K562 (cell line): ENCODE data around the gene DPH7. TPM values are rescaled to one million over a fixed set of nuclear protein-coding genes. Genes with fewer than 3 reads are reported as not detected.

ENCODE experiments used
- DPF2 ChIP-seq: fragments of 450-650 bp; IDR thresholded peaks from 2 replicates; pipeline ENCODE4 v1.6.1; 2016
- ETV6 ChIP-seq, 3 experiments: fragments of 150-350 bp in 1 of 3; sonication (generic) in 1 of 3; formaldehyde crosslinking in 1 of 3; IDR thresholded peaks; 2 replicates each; pipeline versions ENCODE4 v1.6.1 to v1.8.0; 2014 to 2022; ENCODE audit warnings: borderline replicate concordance in 2 of 3, low read depth in 2 of 3, antibody characterized with exemption in 1 of 3, low read length in 1 of 3, mild to moderate bottlenecking in 1 of 3, missing genetic modification reagents in 1 of 3
- GABPA ChIP-seq: fragments of 200-800 bp; sonication (Bioruptor generic); conservative IDR thresholded peaks from 2 replicates; pipeline ENCODE4 v1.6.1; 2016; ENCODE audit warnings: low read depth, missing genetic modification characterization, missing compliant biosample characterization
- GTF2A2 ChIP-seq: IDR thresholded peaks from 2 replicates; pipeline ENCODE4 v1.6.1; 2016; ENCODE audit warnings: mild to moderate bottlenecking, missing genetic modification characterization, missing compliant biosample characterization
- KAT8 ChIP-seq: fragments of 450-650 bp; IDR thresholded peaks from 2 replicates; pipeline ENCODE4 v1.6.1; 2016; ENCODE audit warnings: low read depth, mild to moderate bottlenecking
- MEF2D ChIP-seq: conservative IDR thresholded peaks from 2 replicates; pipeline ENCODE4 v1.6.1; 2016; ENCODE audit warnings: low read depth, missing genetic modification characterization, missing compliant biosample characterization
- MIER1 ChIP-seq: fragments of 450-650 bp; IDR thresholded peaks from 2 replicates; pipeline ENCODE4 v1.6.1; 2016; ENCODE audit warnings: antibody characterized with exemption, mild to moderate bottlenecking, low read depth
- NCOA2 ChIP-seq, 2 experiments: fragments of 450-650 bp; IDR thresholded peaks; 2 replicates each; pipeline ENCODE4 v1.6.1; 2018; ENCODE audit warnings: mild to moderate bottlenecking in 2 of 2, moderate library complexity in 1 of 2; ENCODE audit not compliant: partially characterized antibody in 2 of 2
- NR2F6 ChIP-seq: fragments of 450-650 bp; formaldehyde crosslinking; IDR thresholded peaks from 2 replicates; pipeline ENCODE4 v1.4.0; 2020; ENCODE audit warnings: mild to moderate bottlenecking
- PCBP1 ChIP-seq: fragments of 200-400 bp; formaldehyde crosslinking; IDR thresholded peaks from 2 replicates; pipeline ENCODE4 v1.6.1; 2018; ENCODE audit warnings: mild to moderate bottlenecking, low read depth, low read length; ENCODE audit not compliant: poor library complexity, severe bottlenecking
- PHF8 ChIP-seq: fragments of 200-600 bp; sonication (generic); IDR thresholded peaks from 2 replicates; pipeline ENCODE4 v1.6.1; 2012; ENCODE audit warnings: mixed run types, mild to moderate bottlenecking, inconsistent platforms, low read length, moderate library complexity, borderline replicate concordance
- RFX1 ChIP-seq: fragments of 450-650 bp; IDR thresholded peaks from 2 replicates; pipeline ENCODE4 v1.6.1; 2016; ENCODE audit warnings: mild to moderate bottlenecking, moderate library complexity
- SOX6 ChIP-seq: fragments of 450-650 bp; IDR thresholded peaks from 2 replicates; pipeline ENCODE4 v1.6.1; 2014; ENCODE audit warnings: mild to moderate bottlenecking
- THRAP3 ChIP-seq: fragments of 450-650 bp; IDR thresholded peaks from 2 replicates; pipeline ENCODE4 v1.6.1; 2016; ENCODE audit warnings: mild to moderate bottlenecking, inconsistent platforms, borderline replicate concordance
- ZNF217 ChIP-seq: sonication (generic); formaldehyde crosslinking; IDR thresholded peaks from 2 replicates; pipeline ENCODE4 v1.8.0; 2022; ENCODE audit warnings: mild to moderate bottlenecking, missing genetic modification reagents
- ZNF444 ChIP-seq: fragments of 250-450 bp; sonication (Bioruptor Pico); IDR thresholded peaks from 2 replicates; pipeline ENCODE4 v1.4.0; 2020; ENCODE audit warnings: mild to moderate bottlenecking, moderate library complexity
- polyA plus RNA-seq, 8 experiments: library from polyadenylated mRNA; depleted of rRNA in 4 of 8; stranded (reverse) in 5 of 8; unstranded in 3 of 8; fragments of >200 nt; fragmentation: Nextera tagmentation in 2 of 8; fragmentation: Illumina TruSeq in 1 of 8; extraction: Ambion mirVana in 2 of 8; extraction: Trizol in 1 of 8; gene quantifications; 2 replicates each; pipeline versions ENCODE4 v1.2.1 to v1.2.3, GENCODE V29; 2011 to 2014; ENCODE audit warnings: inconsistent platforms in 1 of 8, missing spikeins in 1 of 8
- total RNA-seq, 7 experiments: library from RNA; depleted of rRNA in 6 of 7; stranded (reverse); fragments of >200 nt in 6 of 7; fragmentation: Illumina TruSeq in 2 of 7; extraction: Trizol in 2 of 7; gene quantifications; 2 replicates each; pipeline versions ENCODE4 v1.2.1 to v1.2.3, GENCODE V29; 2011 to 2021; ENCODE audit warnings: low replicate concordance in 1 of 7
- TF ChIP-seq, protein P1 (sequence below), 3 experiments: fragments of 200-800 bp in 1 of 3; fragments of 250-450 bp in 1 of 3; fragments of 450-650 bp in 1 of 3; sonication (Bioruptor Pico) in 1 of 3; sonication (Bioruptor generic) in 1 of 3; formaldehyde crosslinking in 1 of 3; IDR thresholded peaks; 2 replicates each; pipeline versions ENCODE4 v1.6.1 to v1.8.0; 2016 to 2022; ENCODE audit warnings: mild to moderate bottlenecking in 2 of 3, missing genetic modification characterization in 2 of 3, missing compliant biosample characterization in 1 of 3, moderate library complexity in 1 of 3
- TF ChIP-seq, protein P2 (sequence below), 2 experiments: fragments of 200-800 bp in 1 of 2; sonication (Bioruptor generic) in 1 of 2; sonication (generic) in 1 of 2; formaldehyde crosslinking in 1 of 2; IDR thresholded peaks in 1 of 2; conservative IDR thresholded peaks in 1 of 2; 2 replicates each; pipeline versions ENCODE4 v1.5.0 to v1.6.1; 2016 to 2020; ENCODE audit warnings: missing compliant biosample characterization in 1 of 2, missing genetic modification characterization in 1 of 2, missing genetic modification reagents in 1 of 2
- TF ChIP-seq, protein P3 (sequence below): fragments of 250-450 bp; sonication (Bioruptor Pico); IDR thresholded peaks from 2 replicates; pipeline ENCODE4 v1.4.0; 2020; ENCODE audit warnings: mild to moderate bottlenecking
- TF ChIP-seq, protein P4 (sequence below): sonication (generic); formaldehyde crosslinking; IDR thresholded peaks from 2 replicates; pipeline ENCODE4 v1.9.0; 2022; ENCODE audit warnings: mild to moderate bottlenecking, missing genetic modification reagents

The DPH7 gene
- total and polyA plus RNA-seq, 9 of the 15 experiments (the other 6 are each of a cell fraction or from before 2014, with no cell fraction given), result 13.9 to 68.6 (median 41.3) TPM

DNA sequence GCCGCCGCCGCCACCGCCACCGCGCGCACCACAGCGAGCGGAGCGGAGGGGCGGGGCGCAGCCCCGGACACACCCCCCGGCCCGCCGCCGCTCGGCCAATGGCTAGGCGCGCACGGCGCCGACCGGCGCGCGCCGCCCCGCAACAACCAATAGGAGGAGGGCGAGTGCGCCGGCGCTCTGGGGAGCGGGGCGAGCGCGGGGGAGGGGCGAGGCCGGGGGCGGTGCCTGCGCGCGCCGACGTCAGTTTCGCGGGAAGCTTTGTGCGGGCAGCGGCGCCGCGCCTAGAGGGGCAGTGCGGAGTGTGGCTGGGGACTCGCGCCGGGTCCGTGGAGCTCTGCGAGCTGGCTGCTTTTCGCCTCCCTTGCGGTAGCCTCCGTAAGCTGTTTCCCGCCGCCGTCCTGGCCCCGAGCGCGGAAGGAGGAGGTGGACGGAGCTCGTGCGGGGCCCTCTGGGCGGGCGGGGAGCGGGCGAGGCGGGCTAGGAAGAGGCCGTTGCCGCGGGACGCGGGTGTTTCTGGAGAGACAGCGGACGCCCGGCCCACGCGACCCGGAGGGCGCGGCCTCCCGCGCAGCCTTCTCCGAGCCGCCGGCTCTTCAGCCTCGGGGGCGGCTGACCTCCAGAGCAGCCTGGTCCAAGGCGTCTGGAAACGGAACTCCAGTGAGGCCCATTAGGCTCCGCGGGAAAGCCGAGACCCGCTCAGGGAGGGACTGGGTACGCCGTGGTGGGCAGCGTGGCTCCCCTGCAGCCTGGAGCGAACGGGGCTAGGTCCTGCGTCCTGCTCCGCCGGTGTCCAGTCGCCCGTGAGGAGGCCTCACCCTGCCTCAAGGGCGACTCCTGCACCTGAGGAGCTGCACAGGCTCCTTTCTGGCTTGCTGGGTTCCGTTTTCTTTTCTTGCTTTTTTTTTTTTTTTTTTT, 12.0 kb upstream of the DPH7 start, which contains the start of gene ZMYND19 (continued):
- TF ChIP-seq, protein P1, sequence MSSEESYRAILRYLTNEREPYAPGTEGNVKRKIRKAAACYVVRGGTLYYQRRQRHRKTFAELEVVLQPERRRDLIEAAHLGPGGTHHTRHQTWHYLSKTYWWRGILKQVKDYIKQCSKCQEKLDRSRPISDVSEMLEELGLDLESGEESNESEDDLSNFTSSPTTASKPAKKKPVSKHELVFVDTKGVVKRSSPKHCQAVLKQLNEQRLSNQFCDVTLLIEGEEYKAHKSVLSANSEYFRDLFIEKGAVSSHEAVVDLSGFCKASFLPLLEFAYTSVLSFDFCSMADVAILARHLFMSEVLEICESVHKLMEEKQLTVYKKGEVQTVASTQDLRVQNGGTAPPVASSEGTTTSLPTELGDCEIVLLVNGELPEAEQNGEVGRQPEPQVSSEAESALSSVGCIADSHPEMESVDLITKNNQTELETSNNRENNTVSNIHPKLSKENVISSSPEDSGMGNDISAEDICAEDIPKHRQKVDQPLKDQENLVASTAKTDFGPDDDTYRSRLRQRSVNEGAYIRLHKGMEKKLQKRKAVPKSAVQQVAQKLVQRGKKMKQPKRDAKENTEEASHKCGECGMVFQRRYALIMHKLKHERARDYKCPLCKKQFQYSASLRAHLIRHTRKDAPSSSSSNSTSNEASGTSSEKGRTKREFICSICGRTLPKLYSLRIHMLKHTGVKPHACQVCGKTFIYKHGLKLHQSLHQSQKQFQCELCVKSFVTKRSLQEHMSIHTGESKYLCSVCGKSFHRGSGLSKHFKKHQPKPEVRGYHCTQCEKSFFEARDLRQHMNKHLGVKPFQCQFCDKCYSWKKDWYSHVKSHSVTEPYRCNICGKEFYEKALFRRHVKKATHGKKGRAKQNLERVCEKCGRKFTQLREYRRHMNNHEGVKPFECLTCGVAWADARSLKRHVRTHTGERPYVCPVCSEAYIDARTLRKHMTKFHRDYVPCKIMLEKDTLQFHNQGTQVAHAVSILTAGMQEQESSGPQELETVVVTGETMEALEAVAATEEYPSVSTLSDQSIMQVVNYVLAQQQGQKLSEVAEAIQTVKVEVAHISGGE (CRISPR knock-in tag; IDR thresholded peaks at IDR 0.05), result no peak
- TF ChIP-seq PHF8, result peak; percentile 75; the same call in 1 of the 2 replicates
- no peak for TF ChIP-seq THRAP3
- no peak; the same call in 1 of the 2 replicates for TF ChIP-seq MIER1
- TF ChIP-seq GTF2A2 (tag), result no peak
- TF ChIP-seq ZNF444 (CRISPR knock-in tag), result no peak
- no peak for TF ChIP-seq DPF2
- TF ChIP-seq GABPA (tag), result no peak
- TF ChIP-seq ZNF217 (CRISPR knock-in tag), result no peak
- TF ChIP-seq NR2F6 (CRISPR knock-in tag), result no peak
- TF ChIP-seq, protein P2, sequence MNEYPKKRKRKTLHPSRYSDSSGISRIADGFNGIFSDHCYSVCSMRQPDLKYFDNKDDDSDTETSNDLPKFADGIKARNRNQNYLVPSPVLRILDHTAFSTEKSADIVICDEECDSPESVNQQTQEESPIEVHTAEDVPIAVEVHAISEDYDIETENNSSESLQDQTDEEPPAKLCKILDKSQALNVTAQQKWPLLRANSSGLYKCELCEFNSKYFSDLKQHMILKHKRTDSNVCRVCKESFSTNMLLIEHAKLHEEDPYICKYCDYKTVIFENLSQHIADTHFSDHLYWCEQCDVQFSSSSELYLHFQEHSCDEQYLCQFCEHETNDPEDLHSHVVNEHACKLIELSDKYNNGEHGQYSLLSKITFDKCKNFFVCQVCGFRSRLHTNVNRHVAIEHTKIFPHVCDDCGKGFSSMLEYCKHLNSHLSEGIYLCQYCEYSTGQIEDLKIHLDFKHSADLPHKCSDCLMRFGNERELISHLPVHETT (CRISPR knock-in tag; conservative IDR thresholded peaks at IDR 0.05 in 1 of 2, IDR thresholded peaks at IDR 0.05 in 1 of 2), result no peak
- TF ChIP-seq SOX6, result no peak
- TF ChIP-seq, protein P3, sequence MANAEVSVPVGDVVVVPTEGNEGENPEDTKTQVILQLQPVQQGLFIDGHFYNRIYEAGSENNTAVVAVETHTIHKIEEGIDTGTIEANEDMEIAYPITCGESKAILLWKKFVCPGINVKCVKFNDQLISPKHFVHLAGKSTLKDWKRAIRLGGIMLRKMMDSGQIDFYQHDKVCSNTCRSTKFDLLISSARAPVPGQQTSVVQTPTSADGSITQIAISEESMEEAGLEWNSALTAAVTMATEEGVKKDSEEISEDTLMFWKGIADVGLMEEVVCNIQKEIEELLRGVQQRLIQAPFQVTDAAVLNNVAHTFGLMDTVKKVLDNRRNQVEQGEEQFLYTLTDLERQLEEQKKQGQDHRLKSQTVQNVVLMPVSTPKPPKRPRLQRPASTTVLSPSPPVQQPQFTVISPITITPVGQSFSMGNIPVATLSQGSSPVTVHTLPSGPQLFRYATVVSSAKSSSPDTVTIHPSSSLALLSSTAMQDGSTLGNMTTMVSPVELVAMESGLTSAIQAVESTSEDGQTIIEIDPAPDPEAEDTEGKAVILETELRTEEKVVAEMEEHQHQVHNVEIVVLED, result peak; percentile 80
- no peak for TF ChIP-seq RFX1
- TF ChIP-seq NCOA2 (IDR thresholded peaks at IDR 0.05; ENCODE audit: partially characterized antibody in 2 of 2), result no peak
- no peak for TF ChIP-seq PCBP1
- TF ChIP-seq MEF2D (tag), result no peak
- TF ChIP-seq KAT8, result no peak
- TF ChIP-seq, protein P4, sequence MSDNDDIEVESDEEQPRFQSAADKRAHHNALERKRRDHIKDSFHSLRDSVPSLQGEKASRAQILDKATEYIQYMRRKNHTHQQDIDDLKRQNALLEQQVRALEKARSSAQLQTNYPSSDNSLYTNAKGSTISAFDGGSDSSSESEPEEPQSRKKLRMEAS (CRISPR knock-in tag), result peak; percentile 44
- TF ChIP-seq ETV6 (IDR thresholded peaks at IDR 0.05; ENCODE audit: borderline replicate concordance in 1 of 2, low read depth in 2 of 2, low read length in 1 of 2), result no peak
- no peak for TF ChIP-seq ETV6 (CRISPR knock-in tag; IDR thresholded peaks at IDR 0.05; ENCODE audit: borderline replicate concordance)
